Lower lobe of right lung (tissue), 2 donors: ENCODE results near the gene LDLRAD4. TPM values are rescaled to one million over a fixed set of nuclear protein-coding genes. Genes with fewer than 3 reads are reported as not detected.

Source experiments
- ATAC-seq, 2 donors: fragments of 200-7000 bp; cut with Tn5 transposase; one replicate each; pipeline ENCODE4 v1.9.1; 2020 to 2022; ENCODE audit warnings: mild to moderate bottlenecking in 2 of 2, moderate library complexity in 2 of 2
- DNase-seq: peaks from one replicate; pipeline ENCODE4 v3.0.0-alpha.2; 2020
- H3K27ac ChIP-seq: fragments of 200-600 bp; one replicate; pipeline ENCODE4 v1.8.0; 2022
- H3K27me3 ChIP-seq: fragments of 200-600 bp; one replicate; pipeline ENCODE4 v1.8.0; 2022; ENCODE audit warnings: low read depth
- H3K36me3 ChIP-seq: fragments of 200-600 bp; one replicate; pipeline ENCODE4 v1.8.0; 2022; ENCODE audit warnings: mild to moderate bottlenecking
- H3K4me1 ChIP-seq: fragments of 200-600 bp; one replicate; pipeline ENCODE4 v1.8.0; 2022
- H3K4me3 ChIP-seq: fragments of 200-600 bp; one replicate; pipeline ENCODE4 v1.8.0; 2022; ENCODE audit warnings: mild to moderate bottlenecking
- H3K9me3 ChIP-seq: fragments of 200-600 bp; one replicate; pipeline ENCODE4 v1.8.0; 2022
- intact Hi-C: fragments of 100-400 bp; cut with DNase I; formaldehyde crosslinking; loops from one replicate; pipeline ENCODE4 v1.11.0; 2022
- total RNA-seq: library from RNA; stranded (reverse); fragmentation: NEBNext Ultra II Directional; extraction: Animal tissue kit (Norgen Biotek cat#: 25700); gene quantifications from one replicate; pipeline ENCODE4 v1.2.1, GENCODE V29; 2021
- TF ChIP-seq, protein P1 (sequence below): fragments of 200-600 bp; IDR thresholded peaks from one replicate; pipeline ENCODE4 v1.8.0; 2022; ENCODE audit warnings: antibody characterized with exemption, mild to moderate bottlenecking
- donor health status: DM: no; HTN: yes; CAD: no; lungs with severe emphysema.

Gene LDLRAD4
- total RNA-seq, 1 donor from 2014 or later, result 24.6 TPM

- Histone ChIP-seq H3K36me3 (no peaks in the 10 kb centered on the region), H3K27me3 (no peaks in the 10 kb centered on the region), H3K4me1 (peaks cover 18% of the 10 kb centered on the region), H3K27ac (no peak overlapping the region), H3K4me3 (no peak overlapping the region), H3K9me3 (no peaks in the 10 kb centered on the region)
- TF ChIP-seq, protein P1, sequence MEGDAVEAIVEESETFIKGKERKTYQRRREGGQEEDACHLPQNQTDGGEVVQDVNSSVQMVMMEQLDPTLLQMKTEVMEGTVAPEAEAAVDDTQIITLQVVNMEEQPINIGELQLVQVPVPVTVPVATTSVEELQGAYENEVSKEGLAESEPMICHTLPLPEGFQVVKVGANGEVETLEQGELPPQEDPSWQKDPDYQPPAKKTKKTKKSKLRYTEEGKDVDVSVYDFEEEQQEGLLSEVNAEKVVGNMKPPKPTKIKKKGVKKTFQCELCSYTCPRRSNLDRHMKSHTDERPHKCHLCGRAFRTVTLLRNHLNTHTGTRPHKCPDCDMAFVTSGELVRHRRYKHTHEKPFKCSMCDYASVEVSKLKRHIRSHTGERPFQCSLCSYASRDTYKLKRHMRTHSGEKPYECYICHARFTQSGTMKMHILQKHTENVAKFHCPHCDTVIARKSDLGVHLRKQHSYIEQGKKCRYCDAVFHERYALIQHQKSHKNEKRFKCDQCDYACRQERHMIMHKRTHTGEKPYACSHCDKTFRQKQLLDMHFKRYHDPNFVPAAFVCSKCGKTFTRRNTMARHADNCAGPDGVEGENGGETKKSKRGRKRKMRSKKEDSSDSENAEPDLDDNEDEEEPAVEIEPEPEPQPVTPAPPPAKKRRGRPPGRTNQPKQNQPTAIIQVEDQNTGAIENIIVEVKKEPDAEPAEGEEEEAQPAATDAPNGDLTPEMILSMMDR, result no peak
- no peak for ATAC-seq
- intact Hi-C loops, result no loop called here
- no peak for DNase-seq
These were observed 351.7 kb downstream of the LDLRAD4 start for GRCh38 chr18:13570216-13570615.

GRCh38 chr18:13570856-13571495 is 352.4 kb downstream of the LDLRAD4 start:
- intact Hi-C loops, result no loop called here
- Histone ChIP-seq H3K27me3 (no peaks in the 10 kb centered on the region), H3K4me1 (peaks cover 14% of the 10 kb centered on the region), H3K36me3 (no peaks in the 10 kb centered on the region), H3K4me3 (no peak overlapping the region), H3K27ac (no peak overlapping the region), H3K9me3 (no peaks in the 10 kb centered on the region)
- TF ChIP-seq, protein P1, result no peak
- DNase-seq, result no peak
- ATAC-seq, result no peak

DNA sequence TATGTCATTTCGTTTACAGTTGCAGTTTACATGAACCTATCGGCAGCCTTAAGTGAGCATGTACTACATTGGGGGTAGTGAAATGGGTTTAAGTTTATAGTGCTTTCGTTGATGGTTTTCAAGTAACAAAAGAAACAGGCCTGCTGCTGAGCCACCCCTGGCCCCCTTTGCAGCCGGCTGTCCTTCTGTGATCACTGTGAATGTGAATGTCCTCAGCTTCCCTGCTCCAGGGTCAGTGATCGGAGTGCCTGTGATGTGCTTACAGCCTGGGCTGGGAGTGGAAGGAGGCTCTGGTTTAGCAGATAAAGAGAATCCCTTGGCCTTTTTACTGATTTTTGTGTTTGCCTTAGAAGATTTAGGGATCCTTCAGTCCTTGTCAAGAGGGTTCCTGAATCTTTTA is 353.6 kb downstream of the LDLRAD4 start:
- TF ChIP-seq, protein P1, result no peak
- DNase-seq, result no peak
- intact Hi-C loops, result no loop called here

DNA sequence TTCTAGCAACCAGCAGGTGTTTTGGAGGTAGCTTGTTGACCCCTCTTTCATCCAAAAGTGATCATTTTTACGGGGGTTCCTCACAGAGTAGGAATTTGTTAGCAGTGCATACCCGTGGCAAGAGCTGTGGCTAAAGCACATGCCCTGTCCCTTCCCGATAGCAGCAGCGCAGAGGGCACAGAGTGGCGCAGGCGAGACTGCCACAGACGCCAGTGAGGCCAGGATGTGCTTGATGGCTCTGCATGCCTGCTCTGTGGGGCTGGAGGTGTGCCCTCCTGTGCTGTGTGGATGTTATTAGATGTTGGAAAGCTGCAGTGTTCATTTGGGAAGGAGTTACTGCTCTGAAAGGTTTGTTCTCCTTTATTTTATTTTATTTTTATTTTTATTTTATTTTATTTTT is 354.2 kb downstream of the LDLRAD4 start:
- H3K27me3 ChIP-seq, result no peaks in the 10 kb centered on the region
- H3K9me3 ChIP-seq, result no peaks in the 10 kb centered on the region
- ATAC-seq (no peak), DNase-seq (no peak)
- intact Hi-C loops, result no loop called here
- no peaks in the 10 kb centered on the region for H3K36me3 ChIP-seq
- TF ChIP-seq, protein P1, result no peak
- no peak overlapping the region for H3K27ac ChIP-seq
- H3K4me3 ChIP-seq, result no peak overlapping the region
- H3K4me1 ChIP-seq, result peaks cover 4% of the 10 kb centered on the region

More for the DNA sequence above, 353.6 kb downstream of the LDLRAD4 start:
- peaks cover 6% of the 10 kb centered on the region for H3K4me1 ChIP-seq
- no peaks in the 10 kb centered on the region for H3K9me3 ChIP-seq
- H3K4me3 ChIP-seq, result no peak overlapping the region
- no peaks in the 10 kb centered on the region for H3K27me3 ChIP-seq
- H3K36me3 ChIP-seq, result no peaks in the 10 kb centered on the region
- no peak for ATAC-seq
- no peak overlapping the region for H3K27ac ChIP-seq

- TF ChIP-seq, protein P1, result no peak
- no peak overlapping the region for H3K4me3 ChIP-seq
- intact Hi-C loops, result no loop called here
- DNase-seq (no peak), ATAC-seq (no peak)
- H3K27me3 ChIP-seq, result no peaks in the 10 kb centered on the region
- H3K4me1 ChIP-seq, result peaks cover 5% of the 10 kb centered on the region
- no peaks in the 10 kb centered on the region for H3K9me3 ChIP-seq
- no peak overlapping the region for H3K27ac ChIP-seq
- no peaks in the 10 kb centered on the region for H3K36me3 ChIP-seq
These were observed 355.2 kb downstream of the LDLRAD4 start for GRCh38 chr18:13573750-13574149.
